ENCODE data around the gene NFYC. TPM values are rescaled to one million over a fixed set of nuclear protein-coding genes. Genes with fewer than 3 reads are reported as not detected.

The NFYC gene
- total RNA-seq, 4 donors from 2014 or later: 39.9 to 43.3 (median 41.8) TPM

- Histone ChIP-seq H3K9me3 (no peaks in the 10 kb centered on the region), H3K27ac (peak overlapping the region in 2 of 4 donors; percentile 39 to 81)
These were observed 98.3 kb downstream of the NFYC start for GRCh38 chr1:40789661-40790430.

GRCh38 chr1:40792036-40792435 lies 100.5 kb downstream of the NFYC start:
- Histone ChIP-seq H3K9me3 (no peaks in the 10 kb centered on the region), H3K27ac (peak overlapping the region in 2 of 4 donors; percentile 17 to 44), H3K4me3 (no peak overlapping the region), H3K4me1 (peaks cover 0 to 47% (median 6%) of the 10 kb centered on the region in 3 donors), H3K27me3 (no peaks in the 10 kb centered on the region), H3K36me3 (no peaks in the 10 kb centered on the region)
- intact Hi-C loops (cut with DNase I): no loop called here
- no peak for DNase-seq
- 52% methylated on average over 6 of the region's 7 CpGs; no CpG with 5 or more reads in 1 of the 2 donors for WGBS, 2 donors
- TF ChIP-seq CTCF (IDR thresholded peaks at IDR 0.05): no peak
- no peak for TF ChIP-seq POLR2A (IDR thresholded peaks at IDR 0.05)

More at GRCh38 chr1:40789661-40790430, 98.3 kb downstream of the NFYC start:
- no peak for DNase-seq
- Histone ChIP-seq H3K4me3 (no peak overlapping the region), H3K27me3 (no peaks in the 10 kb centered on the region), H3K4me1 (peaks cover 3 to 55% (median 8%) of the 10 kb centered on the region in 3 donors), H3K36me3 (no peaks in the 10 kb centered on the region)
- TF ChIP-seq CTCF (IDR thresholded peaks at IDR 0.05) (no peak), POLR2A (IDR thresholded peaks at IDR 0.05) (no peak)
- intact Hi-C loops (cut with DNase I): no loop called here
- WGBS, 2 donors: 75 to 79% methylated on average over 10 to 12 of the region's 13 CpGs

GRCh38 chr1:40793617-40794016 lies 102.1 kb downstream of the NFYC start:
- no peak overlapping the region for H3K27ac ChIP-seq
- H3K9me3 ChIP-seq: no peaks in the 10 kb centered on the region
- H3K27me3 ChIP-seq: no peaks in the 10 kb centered on the region
- TF ChIP-seq CTCF (IDR thresholded peaks at IDR 0.05) (no peak), POLR2A (IDR thresholded peaks at IDR 0.05) (no peak)
- 88 to 94% methylated on average over 2 to 3 of the region's 3 CpGs for WGBS, 2 donors
- intact Hi-C loops (cut with DNase I): no loop called here
- no peak for DNase-seq
- H3K4me3 ChIP-seq: no peak overlapping the region
- H3K4me1 ChIP-seq: peaks cover 0 to 47% (median 5%) of the 10 kb centered on the region in 3 donors
- no peaks in the 10 kb centered on the region for H3K36me3 ChIP-seq

GRCh38 chr1:40794048-40794447 lies 102.5 kb downstream of the NFYC start:
- Histone ChIP-seq H3K4me1 (peaks cover 0 to 47% (median 9%) of the 10 kb centered on the region in 3 donors), H3K9me3 (no peaks in the 10 kb centered on the region), H3K4me3 (no peak overlapping the region), H3K27me3 (no peaks in the 10 kb centered on the region), H3K36me3 (no peaks in the 10 kb centered on the region), H3K27ac (no peak overlapping the region)
- 84 to 88% methylated on average over 4 of the region's 4 CpGs for WGBS, 2 donors
- TF ChIP-seq CTCF (IDR thresholded peaks at IDR 0.05) (no peak), POLR2A (IDR thresholded peaks at IDR 0.05) (no peak)
- no peak for DNase-seq
- intact Hi-C loops (cut with DNase I): no loop called here

- Histone ChIP-seq H3K27me3 (no peaks in the 10 kb centered on the region), H3K4me3 (no peak overlapping the region), H3K9me3 (no peaks in the 10 kb centered on the region), H3K36me3 (no peaks in the 10 kb centered on the region), H3K4me1 (peaks cover 0 to 56% (median 20%) of the 10 kb centered on the region in 3 donors), H3K27ac (peak overlapping the region in 2 of 4 donors; percentile 53 to 72)
- intact Hi-C loops (cut with DNase I): no loop called here
- TF ChIP-seq POLR2A (IDR thresholded peaks at IDR 0.05): no peak
- TF ChIP-seq CTCF (IDR thresholded peaks at IDR 0.05): no peak
- no peak for DNase-seq
- WGBS, 2 donors: 62 to 79% methylated on average over 6 to 7 of the region's 10 CpGs
These were observed 103.6 kb downstream of the NFYC start for GRCh38 chr1:40794974-40795715.
